Ishikawa (cell line): Measurements from ENCODE around the gene PAPSS1.

Source experiments
- CEBPB ChIP-seq: IDR thresholded peaks from 2 replicates; pipeline ENCODE4 v1.6.1; 2012
- CREB1 ChIP-seq: IDR thresholded peaks from 2 replicates; pipeline ENCODE4 v1.6.1; 2012; ENCODE audit warnings: low read depth
- EGR1 ChIP-seq: IDR thresholded peaks from 2 replicates; pipeline ENCODE4 v1.6.1; 2012
- EP300 ChIP-seq: IDR thresholded peaks from 2 replicates; pipeline ENCODE4 v1.6.1; 2012; ENCODE audit warnings: borderline replicate concordance
- FOXM1 ChIP-seq: IDR thresholded peaks from 2 replicates; pipeline ENCODE4 v1.6.1; 2012; ENCODE audit warnings: low read depth, borderline replicate concordance
- MAX ChIP-seq: IDR thresholded peaks from 2 replicates; pipeline ENCODE4 v1.6.1; 2012
- NFIC ChIP-seq: IDR thresholded peaks from 2 replicates; pipeline ENCODE4 v1.6.1; 2012
- RAD21 ChIP-seq: IDR thresholded peaks from 2 replicates; pipeline ENCODE4 v1.6.1; 2012; ENCODE audit warnings: low read depth
- REST ChIP-seq: IDR thresholded peaks from 2 replicates; pipeline ENCODE4 v1.6.1; 2012; ENCODE audit warnings: low read depth, mild to moderate bottlenecking
- TAF1 ChIP-seq: IDR thresholded peaks from 2 replicates; pipeline ENCODE4 v1.6.1; 2012; ENCODE audit warnings: low read depth, mild to moderate bottlenecking
- TCF12 ChIP-seq: IDR thresholded peaks from 2 replicates; pipeline ENCODE4 v1.6.1; 2012; ENCODE audit warnings: low read depth
- TEAD4 ChIP-seq: IDR thresholded peaks from 2 replicates; pipeline ENCODE4 v1.6.1; 2012
- USF1 ChIP-seq: IDR thresholded peaks from 2 replicates; pipeline ENCODE4 v1.6.1; 2012
- YY1 ChIP-seq: IDR thresholded peaks from 2 replicates; pipeline ENCODE4 v1.6.1; 2012; ENCODE audit warnings: low read depth
- ZBTB7A ChIP-seq: IDR thresholded peaks from 2 replicates; pipeline ENCODE4 v1.6.1; 2012; ENCODE audit warnings: low read depth

The PAPSS1 gene

GRCh38 chr4:107755841-107756356, 35.9 kb upstream of the PAPSS1 start:
- TF ChIP-seq MAX, result no peak
- TF ChIP-seq EP300, result no peak
- TF ChIP-seq FOXM1, result no peak
- no peak for TF ChIP-seq ZBTB7A
- TF ChIP-seq TCF12, result no peak
- TF ChIP-seq CREB1, result no peak
- no peak for TF ChIP-seq RAD21
- no peak for TF ChIP-seq USF1
- TF ChIP-seq YY1, result no peak

- TF ChIP-seq CEBPB, result no peak
- TF ChIP-seq RAD21, result no peak
- TF ChIP-seq YY1, result no peak
- no peak for TF ChIP-seq NFIC
- TF ChIP-seq TAF1, result no peak
- no peak for TF ChIP-seq TEAD4
- no peak for TF ChIP-seq REST
- no peak for TF ChIP-seq MAX
- no peak for TF ChIP-seq CREB1
- no peak for TF ChIP-seq EP300
- no peak for TF ChIP-seq ZBTB7A
- no peak for TF ChIP-seq USF1
- no peak for TF ChIP-seq EGR1
- no peak for TF ChIP-seq TCF12
- no peak for TF ChIP-seq FOXM1
Measured at GRCh38 chr4:107751670-107752069, 31.6 kb upstream of the PAPSS1 start.

GRCh38 chr4:107747748-107748486, 27.9 kb upstream of the PAPSS1 start:
- TF ChIP-seq EGR1 (no peak), MAX (peak; percentile 47; the same call in 1 of the 2 replicates), NFIC (peak; percentile 80), CEBPB (peak; percentile 62; the same call in 1 of the 2 replicates)

- no peak for TF ChIP-seq REST
- no peak for TF ChIP-seq NFIC
- TF ChIP-seq RAD21, result no peak
- no peak for TF ChIP-seq ZBTB7A
- no peak for TF ChIP-seq CEBPB
- no peak for TF ChIP-seq EGR1
- TF ChIP-seq TAF1, result no peak
- no peak for TF ChIP-seq YY1
- TF ChIP-seq MAX, result no peak
Measured at GRCh38 chr4:107746161-107746560, 26.1 kb upstream of the PAPSS1 start.

- TF ChIP-seq ZBTB7A, result no peak
- TF ChIP-seq REST, result no peak
- TF ChIP-seq TEAD4, result no peak
- no peak for TF ChIP-seq YY1
- TF ChIP-seq NFIC, result no peak
- no peak for TF ChIP-seq TAF1
- TF ChIP-seq CREB1, result no peak
Measured at GRCh38 chr4:107744532-107744931, 24.5 kb upstream of the PAPSS1 start.
